ENCODE results near the gene C13orf46. TPM values are rescaled to one million over a fixed set of nuclear protein-coding genes. Genes with fewer than 3 reads are reported as not detected.

C13orf46 gene
- polyA plus RNA-seq, 1 donor (not counting 4 experiments of a cell fraction or from before 2014, with no cell fraction given) = not detected

- no peaks in the 10 kb centered on the region for H3K79me2 ChIP-seq (ENCODE audit: control insufficient read depth, insufficient read depth, low read length)
- H3K9me1 ChIP-seq (ENCODE audit: control insufficient read depth, extremely low read depth, insufficient read depth, low read length) = no peaks in the 10 kb centered on the region
- dilution Hi-C loops (cut with MboI; ENCODE audit: extremely low pct_ligation_motif_present, low sequenced_read_pairs) = no loop called here
- H3K27me3 ChIP-seq (ENCODE audit: control insufficient read depth, extremely low read depth, insufficient read depth, low read length) = peaks cover 2% of the 10 kb centered on the region
- H3K4me2 ChIP-seq (ENCODE audit: control insufficient read depth, extremely low read depth, insufficient read depth, low read depth, low read length) = no peak overlapping the region
- H2AFZ ChIP-seq (ENCODE audit: control insufficient read depth, low read length) = no peak overlapping the region
- DNase-seq (ENCODE audit: low read depth, low spot score) (no peak), FAIRE-seq (no peak)
- H3K4me1 ChIP-seq (ENCODE audit: control insufficient read depth, extremely low read depth, insufficient read depth, low read length) = no peaks in the 10 kb centered on the region
- H3K27ac ChIP-seq (ENCODE audit: control insufficient read depth, insufficient read depth, low read length) = no peak overlapping the region
- TF ChIP-seq EZH2 (IDR thresholded peaks at IDR 0.05; ENCODE audit: low read length) = no peak
- TF ChIP-seq CTCF (optimal IDR thresholded peaks at IDR 0.05 in 1 of 3, IDR thresholded peaks at IDR 0.05 in 1 of 3, conservative IDR thresholded peaks at IDR 0.05 in 1 of 3; ENCODE audit: extremely low read depth in 1 of 3, insufficient read depth in 2 of 3, low read length in 3 of 3) = no peak
- no peak overlapping the region for H3K9ac ChIP-seq (ENCODE audit: control insufficient read depth, extremely low read depth, insufficient read depth, low read length)
- H3K9me3 ChIP-seq (ENCODE audit: control insufficient read depth, low read depth, low read length) = peaks cover 14% of the 10 kb centered on the region
- no peaks in the 10 kb centered on the region for H3K36me3 ChIP-seq (ENCODE audit: control insufficient read depth in 2 of 2, extremely low read depth in 1 of 2, insufficient read depth in 2 of 2, low read length in 2 of 2)
- no peak overlapping the region for H3K4me3 ChIP-seq (ENCODE audit: control insufficient read depth in 2 of 3, extremely low read depth in 1 of 3, insufficient read depth in 2 of 3, low read depth in 1 of 3, low read length in 3 of 3)
- H4K20me1 ChIP-seq (ENCODE audit: control insufficient read depth, extremely low read depth, insufficient read depth, low read length) = no peaks in the 10 kb centered on the region
Measured at GRCh38 chr13:113955691-113956090, 18.2 kb downstream of the C13orf46 start.

- FAIRE-seq = no peak
- TF ChIP-seq EZH2 (IDR thresholded peaks at IDR 0.05; ENCODE audit: low read length) = no peak
Measured at GRCh38 chr13:113955235-113955634, 18.6 kb downstream of the C13orf46 start.

More at GRCh38 chr13:113955235-113955634, 18.6 kb downstream of the C13orf46 start:
- Histone ChIP-seq H3K9me1 (ENCODE audit: control insufficient read depth, extremely low read depth, insufficient read depth, low read length) (no peaks in the 10 kb centered on the region), H3K9me3 (ENCODE audit: control insufficient read depth, low read depth, low read length) (peaks cover 10% of the 10 kb centered on the region), H3K4me3 (ENCODE audit: control insufficient read depth in 2 of 3, extremely low read depth in 1 of 3, insufficient read depth in 2 of 3, low read depth in 1 of 3, low read length in 3 of 3) (no peak overlapping the region), H3K79me2 (ENCODE audit: control insufficient read depth, insufficient read depth, low read length) (no peaks in the 10 kb centered on the region), H3K4me2 (ENCODE audit: control insufficient read depth, extremely low read depth, insufficient read depth, low read depth, low read length) (no peak overlapping the region), H3K36me3 (ENCODE audit: control insufficient read depth in 2 of 2, extremely low read depth in 1 of 2, insufficient read depth in 2 of 2, low read length in 2 of 2) (no peaks in the 10 kb centered on the region), H2AFZ (ENCODE audit: control insufficient read depth, low read length) (no peak overlapping the region), H3K4me1 (ENCODE audit: control insufficient read depth, extremely low read depth, insufficient read depth, low read length) (no peaks in the 10 kb centered on the region), H3K27me3 (ENCODE audit: control insufficient read depth, extremely low read depth, insufficient read depth, low read length) (peaks cover 5% of the 10 kb centered on the region), H4K20me1 (ENCODE audit: control insufficient read depth, extremely low read depth, insufficient read depth, low read length) (no peaks in the 10 kb centered on the region), H3K27ac (ENCODE audit: control insufficient read depth, insufficient read depth, low read length) (no peak overlapping the region), H3K9ac (ENCODE audit: control insufficient read depth, extremely low read depth, insufficient read depth, low read length) (no peak overlapping the region)
- dilution Hi-C loops (cut with MboI; ENCODE audit: extremely low pct_ligation_motif_present, low sequenced_read_pairs) = no loop called here
- DNase-seq (ENCODE audit: low read depth, low spot score) = no peak
